ENCODE results near the gene S100PBP. TPM values are rescaled to one million over a fixed set of nuclear protein-coding genes. Genes with fewer than 3 reads are reported as not detected.

Gene S100PBP
- polyA plus RNA-seq, 2 of the 4 experiments (the other 2 are of a cell fraction): 16.1 to 41.9 TPM

DNA sequence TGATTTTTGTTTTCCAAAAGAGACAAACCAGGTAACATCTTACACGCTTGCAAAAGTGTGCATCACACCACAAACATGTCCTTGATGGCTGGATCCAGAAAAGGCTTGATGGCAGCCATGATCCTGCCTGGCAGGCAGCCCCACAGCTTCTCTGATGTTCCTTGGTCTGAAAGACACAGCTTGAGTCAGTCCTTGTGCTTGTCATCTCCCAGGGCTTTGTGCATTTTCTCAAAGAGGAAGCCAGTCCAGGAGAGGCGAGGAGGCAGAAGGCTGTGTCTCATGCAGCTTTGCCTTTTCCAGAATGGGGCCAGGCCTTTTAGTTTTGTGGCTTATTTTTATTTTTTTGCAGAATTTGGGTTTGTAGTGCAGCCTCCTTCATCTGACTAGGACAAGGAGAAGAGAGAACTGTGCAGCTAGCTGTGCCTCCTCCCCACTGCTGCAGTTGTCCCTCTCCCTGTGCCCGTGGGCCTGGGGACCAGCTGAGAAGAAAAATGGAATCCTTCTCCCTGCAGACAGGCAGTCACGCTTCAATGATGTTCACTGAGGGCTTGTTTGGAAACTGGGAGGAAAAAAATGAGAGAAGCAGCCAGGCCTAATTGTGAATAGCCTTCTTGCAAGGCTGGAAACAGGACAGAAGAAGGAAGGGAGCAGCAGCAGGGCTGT is 45.9 kb downstream of the S100PBP start:
- FAIRE-seq (no peak), DNase-seq (ENCODE audit: low read depth in 1 of 2, low spot score in 1 of 2) (no peak), ATAC-seq (no peak)
- Histone ChIP-seq H3K9me3 (no peaks in the 10 kb centered on the region), H3K4me1 (no peaks in the 10 kb centered on the region), H3K27ac (no peak overlapping the region), H3K4me2 (no peak overlapping the region), H3K4me3 (no peak overlapping the region)
- POLR2A ChIA-PET: no interaction called here
- CTCF ChIA-PET: interaction anchor here (1.2 to 2.5 kb wide), 4 partner anchors 8 to 14 kb away, joined by 3 to 8 read pairs (median 4); no protein-coding TSS in a partner anchor
- TF ChIP-seq RAD21 (conservative IDR thresholded peaks at IDR 0.05 in 1 of 2, IDR thresholded peaks at IDR 0.05 in 1 of 2) (no peak), PHF8 (IDR thresholded peaks at IDR 0.05; ENCODE audit: borderline replicate concordance, low read depth) (no peak), CEBPB (IDR thresholded peaks at IDR 0.05) (no peak), TFCP2L1 (CRISPR knock-in tag; IDR thresholded peaks at IDR 0.05) (no peak), NFE2L2 (conservative IDR thresholded peaks at IDR 0.05; ENCODE audit: low read length) (no peak), HOXA7 (CRISPR knock-in tag; IDR thresholded peaks at IDR 0.05) (no peak), ZFP36 (IDR thresholded peaks at IDR 0.05; ENCODE audit: borderline replicate concordance, partially characterized antibody) (no peak), HOXB13 (CRISPR knock-in tag; IDR thresholded peaks at IDR 0.05; ENCODE audit: low read depth) (no peak), RCOR1 (IDR thresholded peaks at IDR 0.05; ENCODE audit: low read depth, low read length) (no peak)
- TF ChIP-seq, protein P1, sequence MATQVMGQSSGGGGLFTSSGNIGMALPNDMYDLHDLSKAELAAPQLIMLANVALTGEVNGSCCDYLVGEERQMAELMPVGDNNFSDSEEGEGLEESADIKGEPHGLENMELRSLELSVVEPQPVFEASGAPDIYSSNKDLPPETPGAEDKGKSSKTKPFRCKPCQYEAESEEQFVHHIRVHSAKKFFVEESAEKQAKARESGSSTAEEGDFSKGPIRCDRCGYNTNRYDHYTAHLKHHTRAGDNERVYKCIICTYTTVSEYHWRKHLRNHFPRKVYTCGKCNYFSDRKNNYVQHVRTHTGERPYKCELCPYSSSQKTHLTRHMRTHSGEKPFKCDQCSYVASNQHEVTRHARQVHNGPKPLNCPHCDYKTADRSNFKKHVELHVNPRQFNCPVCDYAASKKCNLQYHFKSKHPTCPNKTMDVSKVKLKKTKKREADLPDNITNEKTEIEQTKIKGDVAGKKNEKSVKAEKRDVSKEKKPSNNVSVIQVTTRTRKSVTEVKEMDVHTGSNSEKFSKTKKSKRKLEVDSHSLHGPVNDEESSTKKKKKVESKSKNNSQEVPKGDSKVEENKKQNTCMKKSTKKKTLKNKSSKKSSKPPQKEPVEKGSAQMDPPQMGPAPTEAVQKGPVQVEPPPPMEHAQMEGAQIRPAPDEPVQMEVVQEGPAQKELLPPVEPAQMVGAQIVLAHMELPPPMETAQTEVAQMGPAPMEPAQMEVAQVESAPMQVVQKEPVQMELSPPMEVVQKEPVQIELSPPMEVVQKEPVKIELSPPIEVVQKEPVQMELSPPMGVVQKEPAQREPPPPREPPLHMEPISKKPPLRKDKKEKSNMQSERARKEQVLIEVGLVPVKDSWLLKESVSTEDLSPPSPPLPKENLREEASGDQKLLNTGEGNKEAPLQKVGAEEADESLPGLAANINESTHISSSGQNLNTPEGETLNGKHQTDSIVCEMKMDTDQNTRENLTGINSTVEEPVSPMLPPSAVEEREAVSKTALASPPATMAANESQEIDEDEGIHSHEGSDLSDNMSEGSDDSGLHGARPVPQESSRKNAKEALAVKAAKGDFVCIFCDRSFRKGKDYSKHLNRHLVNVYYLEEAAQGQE (IDR thresholded peaks at IDR 0.05): no peak
- TF ChIP-seq, protein P2, sequence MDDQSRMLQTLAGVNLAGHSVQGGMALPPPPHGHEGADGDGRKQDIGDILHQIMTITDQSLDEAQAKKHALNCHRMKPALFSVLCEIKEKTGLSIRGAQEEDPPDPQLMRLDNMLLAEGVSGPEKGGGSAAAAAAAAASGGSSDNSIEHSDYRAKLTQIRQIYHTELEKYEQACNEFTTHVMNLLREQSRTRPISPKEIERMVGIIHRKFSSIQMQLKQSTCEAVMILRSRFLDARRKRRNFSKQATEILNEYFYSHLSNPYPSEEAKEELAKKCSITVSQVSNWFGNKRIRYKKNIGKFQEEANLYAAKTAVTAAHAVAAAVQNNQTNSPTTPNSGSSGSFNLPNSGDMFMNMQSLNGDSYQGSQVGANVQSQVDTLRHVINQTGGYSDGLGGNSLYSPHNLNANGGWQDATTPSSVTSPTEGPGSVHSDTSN (IDR thresholded peaks at IDR 0.05): no peak
- 96% methylated on average over 4 of the region's 4 CpGs for WGBS (ENCODE audit: missing lambda C conversion rate)

DNA sequence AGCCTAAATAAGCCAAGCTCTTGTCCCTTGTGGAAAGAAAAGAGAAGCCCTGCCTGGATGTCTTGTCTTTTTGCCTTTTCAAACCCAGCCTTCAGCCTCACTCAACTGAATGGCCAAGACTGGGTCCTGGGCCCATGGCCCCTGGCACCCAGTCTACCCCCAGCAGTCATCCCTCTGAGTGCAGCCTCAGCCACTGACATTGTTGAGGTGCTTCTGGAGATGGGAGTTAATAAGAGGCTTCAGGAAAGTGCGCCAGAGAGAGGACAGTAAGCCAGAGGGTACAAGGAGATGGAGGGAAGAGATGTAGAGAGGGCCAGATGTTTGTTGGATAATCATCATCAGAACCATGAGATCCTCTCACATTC is 46.4 kb downstream of the S100PBP start:
- POLR2A ChIA-PET: no interaction called here
- WGBS (ENCODE audit: missing lambda C conversion rate): 100% methylated on average over 1 of the region's 1 CpG
- no peak overlapping the region for H3K4me3 ChIP-seq
- H3K9me3 ChIP-seq: no peaks in the 10 kb centered on the region
- ATAC-seq: no peak
- no peak for DNase-seq (ENCODE audit: low read depth in 1 of 2, low spot score in 1 of 2)
- CTCF ChIA-PET: interaction anchor here (1.2 to 2.5 kb wide), 4 partner anchors 8 to 13 kb away, joined by 3 to 8 read pairs (median 4); no protein-coding TSS in a partner anchor
- TF ChIP-seq CBX8 (IDR thresholded peaks at IDR 0.05) (no peak), HOXB13 (CRISPR knock-in tag; IDR thresholded peaks at IDR 0.05; ENCODE audit: low read depth) (no peak), RCOR1 (IDR thresholded peaks at IDR 0.05; ENCODE audit: low read depth, low read length) (no peak)
- TF ChIP-seq, protein P3, sequence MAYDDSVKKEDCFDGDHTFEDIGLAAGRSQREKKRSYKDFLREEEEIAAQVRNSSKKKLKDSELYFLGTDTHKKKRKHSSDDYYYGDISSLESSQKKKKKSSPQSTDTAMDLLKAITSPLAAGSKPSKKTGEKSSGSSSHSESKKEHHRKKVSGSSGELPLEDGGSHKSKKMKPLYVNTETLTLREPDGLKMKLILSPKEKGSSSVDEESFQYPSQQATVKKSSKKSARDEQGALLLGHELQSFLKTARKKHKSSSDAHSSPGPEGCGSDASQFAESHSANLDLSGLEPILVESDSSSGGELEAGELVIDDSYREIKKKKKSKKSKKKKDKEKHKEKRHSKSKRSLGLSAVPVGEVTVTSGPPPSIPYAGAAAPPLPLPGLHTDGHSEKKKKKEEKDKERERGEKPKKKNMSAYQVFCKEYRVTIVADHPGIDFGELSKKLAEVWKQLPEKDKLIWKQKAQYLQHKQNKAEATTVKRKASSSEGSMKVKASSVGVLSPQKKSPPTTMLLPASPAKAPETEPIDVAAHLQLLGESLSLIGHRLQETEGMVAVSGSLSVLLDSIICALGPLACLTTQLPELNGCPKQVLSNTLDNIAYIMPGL (CRISPR knock-in tag; IDR thresholded peaks at IDR 0.05; ENCODE audit: borderline replicate concordance): no peak
- FAIRE-seq: no peak
- no peaks in the 10 kb centered on the region for H3K4me1 ChIP-seq
- H3K27ac ChIP-seq: no peak overlapping the region
- H3K4me2 ChIP-seq: no peak overlapping the region

DNA sequence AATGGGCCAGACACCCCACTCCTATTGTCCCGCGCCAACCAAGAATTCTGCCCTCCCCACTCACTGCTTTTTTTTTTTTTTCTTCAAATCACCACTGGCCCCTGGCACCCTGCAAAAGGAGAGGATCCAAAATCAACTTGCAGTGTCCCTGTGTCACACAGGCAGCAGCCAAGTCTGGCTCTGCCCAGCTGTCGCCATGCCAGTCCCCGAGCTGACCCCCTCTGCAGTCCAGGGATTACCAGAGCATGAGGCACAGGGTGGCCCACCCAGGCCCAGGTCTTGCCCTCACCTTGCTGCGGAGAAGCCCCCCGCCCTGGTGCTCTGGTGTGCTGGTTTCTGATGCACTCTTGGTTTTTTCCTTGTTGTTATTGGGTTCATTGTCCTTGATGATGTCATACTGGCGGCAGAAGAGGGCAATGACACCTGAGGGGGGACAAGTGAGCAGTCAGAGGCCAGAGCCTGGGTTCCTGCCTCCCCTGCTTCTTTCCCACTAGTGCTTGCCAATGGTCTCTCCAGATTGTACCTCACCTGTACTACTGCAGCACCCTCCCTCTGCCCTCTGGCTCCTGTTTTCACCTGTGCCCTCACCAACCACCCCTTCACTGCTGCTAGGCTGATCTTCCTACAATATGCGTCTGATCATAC is 47.0 kb downstream of the S100PBP start:
- H3K4me3 ChIP-seq: no peak overlapping the region
- DNase-seq (ENCODE audit: low read depth in 1 of 2, low spot score in 1 of 2) (no peak), FAIRE-seq (no peak), ATAC-seq (no peak)
- 92% methylated on average over 8 of the region's 8 CpGs for WGBS (ENCODE audit: missing lambda C conversion rate)
- ChIA-PET POLR2A (no interaction called here), CTCF (interaction anchor here (1.3 kb wide), 1 partner anchor 13 kb away, joined by 3 read pairs; no protein-coding TSS in a partner anchor)
- no peaks in the 10 kb centered on the region for H3K9me3 ChIP-seq
- TF ChIP-seq RFX5 (IDR thresholded peaks at IDR 0.05) (no peak), NPAS2 (CRISPR knock-in tag; IDR thresholded peaks at IDR 0.05; ENCODE audit: borderline replicate concordance) (no peak)
- H3K4me2 ChIP-seq: no peak overlapping the region
- no peak overlapping the region for H3K27ac ChIP-seq
- H3K4me1 ChIP-seq: no peaks in the 10 kb centered on the region

Measured in A549 (cell line).